ENCODE results near the gene TBXAS1.

Gene TBXAS1

DNA sequence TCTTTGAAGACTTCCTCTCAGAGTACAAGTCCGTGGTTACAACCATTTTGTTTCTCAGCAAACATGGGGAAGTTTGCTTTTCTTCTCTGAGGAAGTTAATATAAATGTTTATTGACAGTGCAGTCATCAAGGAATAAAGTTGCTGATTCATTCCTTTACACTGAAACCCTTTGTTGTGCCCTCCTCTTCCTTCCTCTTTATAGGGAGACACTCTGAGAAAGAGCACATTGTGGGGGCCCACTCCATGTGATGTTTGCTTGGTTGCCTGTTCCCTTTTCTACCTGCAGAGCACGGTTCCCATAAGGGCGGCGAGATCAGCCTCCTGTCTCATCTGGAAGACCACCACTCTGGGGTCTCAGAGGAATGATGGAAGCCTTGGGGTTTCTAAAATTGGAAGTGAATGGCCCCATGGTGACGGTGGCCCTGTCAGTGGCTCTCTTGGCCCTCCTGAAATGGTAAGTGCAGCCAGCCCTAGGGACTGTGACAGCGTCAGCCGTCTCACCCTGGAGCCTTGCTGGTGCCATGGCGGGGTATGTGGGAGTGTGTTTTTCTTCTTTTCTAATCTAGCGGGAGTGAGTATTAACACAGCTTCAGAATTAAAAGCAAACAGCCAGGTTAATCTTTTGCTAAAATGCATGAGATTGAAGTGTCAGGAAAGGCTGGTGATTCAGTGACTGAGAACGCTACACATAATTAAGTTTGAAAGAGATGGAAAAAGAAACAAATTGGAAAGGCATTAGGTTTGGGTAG, at the start of gene TBXAS1:
Gene TBXAS1, plus strand, starts transcription at position 240 of the 750 bp plus-strand sequence. Its CDS starts 127 bp downstream, at position 367.
- DNase-seq = no peak

DNA sequence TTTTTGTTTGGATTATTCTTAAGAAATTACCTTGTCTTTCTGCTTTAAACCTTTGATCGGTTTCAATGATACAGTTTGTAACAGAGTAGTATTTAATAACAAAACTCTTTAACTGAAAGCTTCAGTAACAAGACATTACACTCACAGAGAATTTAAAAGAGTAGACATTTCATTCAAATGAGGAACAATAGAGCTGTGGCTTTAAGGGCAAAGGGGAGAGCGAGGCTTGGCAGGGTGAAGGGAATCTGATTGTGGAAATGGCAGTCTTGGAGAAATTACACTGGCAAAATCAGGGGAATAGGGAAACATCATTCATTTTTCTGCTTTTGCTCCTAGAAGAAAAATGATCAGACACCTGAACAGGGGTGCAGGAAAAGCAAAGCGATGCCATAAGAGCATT, 46.1 kb upstream of the TBXAS1 start:
- DNase-seq = no peak

DNA sequence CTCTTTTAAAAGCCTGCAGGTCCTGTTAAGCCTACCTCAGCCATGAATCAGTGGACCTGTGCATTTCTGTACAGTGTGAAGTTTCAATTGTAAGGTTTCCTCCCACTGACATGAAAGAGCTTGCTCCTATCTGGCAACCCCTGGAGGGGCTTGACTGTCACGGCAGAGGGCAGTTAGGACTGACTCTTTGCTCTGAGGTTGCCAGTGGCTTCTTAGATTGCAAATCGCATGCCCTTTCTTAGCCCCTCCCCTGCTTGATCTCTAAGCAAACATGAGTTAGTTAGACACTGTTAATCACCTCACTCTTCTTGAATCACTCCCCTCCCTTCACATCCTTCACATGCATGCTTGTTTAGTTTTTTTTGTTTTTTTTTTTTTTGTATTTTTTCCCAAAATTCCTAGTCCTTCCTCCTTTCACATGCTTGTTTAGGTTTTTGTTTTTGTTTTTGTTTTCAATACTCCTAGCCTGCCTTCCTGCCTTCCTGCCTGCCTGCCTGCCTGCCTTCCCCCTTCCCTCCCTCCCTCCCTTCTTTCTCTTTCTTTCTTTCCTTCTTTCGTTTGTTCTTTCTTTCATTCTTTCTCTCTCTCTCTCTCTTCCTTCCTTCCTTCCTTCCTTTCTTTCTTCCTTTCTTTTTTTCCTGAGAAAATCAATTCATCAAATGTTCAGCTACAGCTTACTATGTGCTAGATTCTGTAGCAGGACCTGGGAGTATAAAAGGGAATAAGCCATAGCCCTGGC, 45.2 kb upstream of the TBXAS1 start:
- no peak for DNase-seq

GRCh38 chr7:139784648-139785047, 44.4 kb upstream of the TBXAS1 start:
- DNase-seq = no peak

GRCh38 chr7:139791316-139791715, 37.7 kb upstream of the TBXAS1 start:
- no peak for DNase-seq

- no peak for DNase-seq
These were observed 31.5 kb upstream of the TBXAS1 start for GRCh38 chr7:139797607-139798006.

- DNase-seq = no peak
These were observed 30.8 kb upstream of the TBXAS1 start for GRCh38 chr7:139798221-139798620.

DNA sequence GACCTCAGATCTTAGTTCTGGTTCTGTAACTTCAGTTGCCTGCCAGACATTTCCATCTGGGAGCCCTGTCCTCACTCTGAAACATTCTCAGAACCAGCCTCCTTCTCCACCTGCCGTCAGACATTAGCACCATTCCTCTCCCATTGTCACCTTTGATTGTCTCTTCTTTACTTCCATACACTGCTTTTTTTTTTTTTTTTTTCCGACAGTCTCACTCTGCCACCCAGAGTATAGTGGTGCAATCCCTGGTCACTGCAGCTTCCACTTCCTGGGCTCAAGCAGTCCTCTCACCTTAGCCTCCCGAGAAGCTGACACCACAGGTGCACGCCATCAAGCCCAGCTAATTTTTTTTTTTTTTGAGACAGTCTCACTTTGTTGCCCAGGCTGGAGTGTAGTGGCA, 30.2 kb upstream of the TBXAS1 start:
- no peak for DNase-seq

GRCh38 chr7:139799586-139799985, 29.5 kb upstream of the TBXAS1 start:
- DNase-seq = no peak

DNA sequence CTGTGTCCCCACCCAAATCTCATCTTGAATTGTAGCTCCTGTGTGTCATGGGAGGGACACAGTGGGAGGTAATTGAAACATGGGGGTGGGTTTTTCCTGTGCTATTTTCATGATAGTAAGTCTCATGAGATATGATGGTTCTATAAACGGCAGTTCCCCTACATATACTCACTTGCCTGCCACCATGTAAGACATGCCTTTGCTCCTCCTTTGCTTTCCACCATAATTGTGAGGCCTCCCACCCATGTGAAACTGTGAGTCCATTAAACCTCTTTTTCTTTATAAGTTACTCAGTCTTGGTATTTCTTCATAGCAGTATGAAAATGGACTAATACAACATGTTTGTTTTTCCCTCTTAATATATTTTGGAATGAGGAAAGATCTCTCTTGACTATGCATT, 24.5 kb upstream of the TBXAS1 start:
- no peak for DNase-seq

DNA sequence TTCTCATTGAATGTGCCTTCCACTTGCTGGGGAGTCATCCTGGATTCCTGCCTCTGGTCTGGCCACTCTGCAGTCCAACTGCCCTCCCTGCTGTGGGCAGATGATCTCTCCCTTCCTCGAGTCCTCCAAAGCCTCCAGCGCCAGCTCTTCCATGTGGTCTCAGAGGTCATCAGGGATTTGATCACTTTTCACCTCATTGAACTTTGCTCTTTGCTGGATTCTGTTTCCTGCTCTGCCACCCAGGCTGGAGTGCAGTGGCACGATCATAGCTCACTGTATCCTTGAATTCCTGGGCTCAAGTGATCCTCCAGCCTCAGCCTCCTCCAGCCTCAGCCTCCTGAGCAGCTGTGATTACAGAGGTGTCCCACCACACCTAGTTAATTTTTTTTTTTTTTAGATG, 22.1 kb upstream of the TBXAS1 start:
- DNase-seq = no peak

GRCh38 chr7:139808427-139808826, 20.6 kb upstream of the TBXAS1 start:
- DNase-seq = peak; percentile 17 to 70

DNA sequence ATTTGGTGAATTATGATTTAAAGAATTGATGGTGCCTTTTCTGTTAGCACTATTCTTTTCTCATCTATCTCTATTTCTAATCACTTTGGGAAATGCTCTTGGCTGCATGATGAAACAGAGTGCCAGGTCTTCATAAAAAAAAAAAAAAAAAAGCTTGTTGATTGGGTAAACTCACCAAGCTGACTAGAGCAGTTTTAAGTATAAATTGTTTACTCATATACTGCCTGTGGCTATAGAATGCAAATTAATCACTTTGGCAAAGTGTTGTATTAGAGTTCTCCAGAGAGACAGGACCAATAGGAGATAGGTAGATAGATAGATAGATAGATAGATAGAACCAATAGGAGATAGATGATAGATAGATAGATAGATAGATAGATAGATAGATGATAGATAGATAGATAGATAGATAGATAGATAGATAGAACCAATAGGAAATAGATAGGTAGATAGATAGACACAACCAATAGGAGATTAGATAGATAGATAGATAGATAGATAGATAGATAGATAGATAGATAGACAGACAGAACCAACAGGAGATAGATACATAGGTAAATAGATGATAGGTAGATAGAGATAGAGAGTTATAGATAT, 20.1 kb upstream of the TBXAS1 start:
- DNase-seq = no peak

DNA sequence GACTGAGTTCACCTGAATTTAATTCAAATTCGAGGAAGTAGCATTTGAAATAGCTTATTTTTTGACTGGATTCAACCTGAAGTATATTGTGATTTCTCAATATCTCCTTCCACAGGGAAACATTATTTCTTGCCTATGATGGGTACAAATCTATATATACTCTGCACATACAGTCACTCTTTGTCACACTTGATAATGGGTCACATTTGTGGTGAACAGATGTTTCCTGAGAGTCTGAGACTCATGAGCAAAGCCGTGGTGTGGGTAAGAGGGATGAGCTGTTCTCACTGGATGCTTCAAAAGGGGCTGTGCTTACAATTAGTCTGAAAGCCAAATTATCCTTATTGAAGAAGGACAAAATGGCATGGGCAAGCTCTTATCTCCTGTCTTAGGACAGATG, 18.0 kb upstream of the TBXAS1 start:
- peak; percentile 8 to 81 for DNase-seq

- DNase-seq = no peak
These were observed 15.9 kb upstream of the TBXAS1 start for GRCh38 chr7:139813151-139813550.

DNA sequence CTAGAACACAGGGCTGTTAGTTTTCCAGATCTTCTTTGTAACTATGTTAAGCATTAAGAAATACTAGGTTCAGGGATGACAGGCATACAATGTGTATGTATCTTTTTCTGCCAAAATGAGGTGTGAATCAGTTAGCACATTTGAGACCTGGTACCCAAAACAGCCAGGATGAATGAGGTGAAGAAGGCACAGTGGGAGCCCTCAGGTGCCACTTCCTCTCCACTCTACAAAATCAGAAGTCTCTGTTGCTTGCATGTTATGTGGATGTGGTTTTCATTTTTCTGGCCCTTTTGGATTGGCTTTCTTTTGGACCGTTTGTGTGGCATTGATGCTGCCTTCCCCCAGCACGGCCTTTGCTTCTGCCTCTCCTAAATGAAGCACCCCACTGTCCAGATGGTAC, 15.4 kb upstream of the TBXAS1 start:
- DNase-seq = no peak

- no peak for DNase-seq
These were observed 11.8 kb upstream of the TBXAS1 start for GRCh38 chr7:139817249-139817648.

DNA sequence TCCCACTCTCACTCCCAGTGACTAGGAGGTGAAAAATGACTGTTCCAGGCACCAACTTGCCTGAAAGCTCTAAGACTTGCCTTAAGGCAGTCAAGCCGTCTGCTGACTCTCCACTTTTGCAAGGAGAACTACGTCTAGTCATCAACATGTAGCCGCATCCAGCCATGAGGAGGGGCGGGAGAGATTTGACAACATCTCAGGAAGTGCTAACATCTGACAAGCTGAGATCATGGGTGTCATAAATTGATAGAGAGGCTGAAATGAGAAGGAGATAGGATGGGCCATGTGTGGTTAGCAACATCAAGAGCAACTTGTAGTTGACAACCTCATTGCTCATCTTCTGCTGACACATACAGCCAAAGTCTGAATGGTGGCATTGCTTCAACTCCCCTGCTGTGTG, 9.0 kb upstream of the TBXAS1 start:
- DNase-seq = no peak

DNA sequence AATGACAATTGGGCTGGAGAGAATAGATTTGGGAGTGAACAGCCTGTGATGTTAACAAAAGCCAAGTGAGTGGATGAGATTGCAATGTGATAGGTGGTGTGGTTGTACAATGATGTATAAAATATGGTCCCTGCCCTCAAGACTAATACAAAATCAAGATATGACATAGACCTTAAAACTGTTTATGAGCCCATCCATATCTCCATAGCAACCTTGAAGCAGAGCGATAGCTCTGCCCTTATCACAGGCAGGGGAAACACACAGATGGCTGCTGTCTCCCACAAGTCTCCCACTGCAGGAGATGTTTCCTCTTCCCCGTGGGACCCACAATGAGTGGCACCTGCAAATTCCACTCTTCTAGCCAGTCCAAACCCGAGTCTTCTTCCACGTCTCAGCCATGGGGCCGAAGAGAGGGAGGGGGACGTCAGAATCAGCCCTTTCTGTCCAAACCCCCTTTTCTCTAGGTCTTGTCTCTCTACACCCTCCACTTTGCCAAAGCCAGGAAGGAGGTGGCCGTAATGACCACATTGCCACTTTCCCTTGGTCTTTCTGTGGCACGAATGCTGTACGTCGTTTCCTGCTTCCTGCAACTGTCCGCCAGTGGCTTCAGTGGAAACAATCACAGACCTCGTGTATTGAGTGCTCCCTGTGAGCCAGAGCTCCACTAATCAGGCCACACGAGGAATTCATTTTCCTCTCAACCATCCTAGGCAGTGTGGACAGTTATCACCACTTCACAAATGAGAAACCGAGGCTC, 7.5 kb upstream of the TBXAS1 start:
- DNase-seq = no peak

DNA sequence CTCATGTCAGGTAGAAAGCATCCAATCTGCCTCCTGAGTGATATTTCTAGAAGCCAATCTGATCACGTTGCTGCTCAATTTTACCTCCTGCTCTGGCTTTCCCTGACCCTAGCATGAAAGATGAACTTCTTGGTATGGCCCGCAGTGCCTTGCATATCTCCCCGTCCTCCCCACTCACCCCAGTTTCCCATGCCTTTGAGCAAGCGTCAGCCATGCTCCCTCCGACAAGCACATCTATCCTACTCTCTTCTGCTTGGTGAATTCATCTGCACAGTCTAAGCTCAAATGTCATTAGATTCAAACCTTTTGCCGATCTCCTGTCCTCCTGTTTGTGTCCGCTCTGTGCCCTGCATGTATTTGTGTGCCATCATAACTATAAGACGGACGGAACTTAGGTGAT, 6.2 kb upstream of the TBXAS1 start:
- DNase-seq = no peak

DNA sequence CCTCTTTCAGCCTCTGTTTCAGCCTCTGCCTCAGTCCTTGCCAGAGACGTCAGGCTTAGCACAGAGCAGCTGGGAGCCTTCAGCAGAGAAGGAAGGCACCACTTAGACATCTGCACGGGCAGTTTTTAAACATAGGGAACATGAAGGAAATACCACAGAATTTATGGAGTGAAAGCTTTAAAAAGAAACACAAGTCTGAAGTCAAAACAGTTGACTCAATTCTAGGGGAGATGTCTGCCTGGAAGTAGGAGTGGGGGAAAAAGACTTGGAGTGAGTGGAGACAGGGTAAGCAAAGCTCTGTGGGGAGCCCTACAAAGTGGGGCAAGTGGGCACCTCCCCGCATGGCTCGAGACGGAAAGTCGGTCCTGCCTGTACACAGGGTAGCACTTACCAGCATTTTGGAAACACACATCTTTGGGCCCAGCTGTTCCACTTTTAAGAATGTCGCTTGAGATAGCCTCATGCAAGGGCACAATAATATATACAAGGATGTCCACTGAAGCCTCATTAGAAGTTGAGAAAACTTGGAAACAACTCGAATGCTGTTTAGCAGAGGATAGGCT, 5.0 kb upstream of the TBXAS1 start:
- DNase-seq = no peak

DNA sequence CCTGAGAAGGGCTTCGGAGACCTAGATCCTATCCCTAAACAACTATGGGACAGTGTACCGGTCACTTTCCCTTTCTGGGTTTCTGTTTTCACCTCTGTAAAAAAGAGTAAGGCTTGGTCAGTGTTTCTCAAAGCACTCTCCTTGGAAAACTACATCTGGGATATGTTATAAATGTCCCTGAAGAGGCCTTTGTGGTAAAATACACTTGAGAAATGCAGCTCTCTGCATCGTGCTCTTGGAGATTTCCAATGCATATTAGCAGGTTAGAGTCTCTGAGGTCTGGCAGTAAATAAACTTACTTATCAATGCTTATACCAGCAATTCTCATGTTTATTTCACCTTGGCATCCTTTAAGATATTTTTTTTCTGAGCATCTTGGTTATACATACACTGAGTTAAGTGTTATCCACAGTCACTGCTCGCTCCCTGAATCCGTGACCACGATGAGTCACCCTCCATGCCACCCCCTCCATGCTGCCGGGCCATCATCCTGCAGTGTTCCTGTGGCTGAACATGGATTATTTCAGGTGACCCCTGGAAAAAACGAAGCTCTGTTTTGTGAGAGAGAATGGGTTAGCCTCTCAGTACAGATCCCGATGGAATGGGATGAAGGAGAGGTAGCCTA, 3.3 kb upstream of the TBXAS1 start:
- DNase-seq = no peak

DNA sequence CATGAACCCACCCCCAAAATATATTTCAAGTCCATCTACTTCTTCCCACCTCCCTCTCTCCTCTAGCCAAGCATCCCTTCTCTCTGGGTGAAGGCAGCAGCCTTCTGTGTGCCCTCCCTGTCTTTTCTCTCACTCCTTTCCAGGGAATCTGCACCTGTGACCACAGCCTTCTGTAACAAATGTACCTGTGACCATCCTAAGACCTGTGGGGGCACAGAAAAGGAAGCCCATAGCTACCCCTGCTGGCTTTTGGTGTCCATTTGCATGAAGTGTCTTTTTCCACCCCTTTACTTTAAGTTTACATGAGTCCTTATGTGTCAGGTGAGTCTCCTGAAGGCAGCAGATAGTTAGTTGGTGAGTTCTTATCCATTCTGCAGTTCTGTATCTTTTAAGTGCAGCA, 2.0 kb upstream of the TBXAS1 start:
- peak in 1 of 2 experiments; percentile 8 for DNase-seq

Data from NCI-H524 (cell line).